Stimulated activated CD8-positive, alpha-beta memory T cell treated with anti-CD3 and anti-CD28 coated beads, Interleukin-4, amount 100 ng/mL, for 4 hours (primary cell): ENCODE results near the gene BLOC1S1.
"Not testable (repeated sequence)": the region's sequence is repeated elsewhere in the genome, so short reads cannot be mapped to it uniquely, and the experiment has no call there.

Experiments
- DNase-seq, 2 donors: peaks; one replicate each; pipeline ENCODE4 v3.0.0-alpha.2; 2020; ENCODE audit warnings: low read depth in 2 of 2, low spot score in 1 of 2

The BLOC1S1 gene

DNA sequence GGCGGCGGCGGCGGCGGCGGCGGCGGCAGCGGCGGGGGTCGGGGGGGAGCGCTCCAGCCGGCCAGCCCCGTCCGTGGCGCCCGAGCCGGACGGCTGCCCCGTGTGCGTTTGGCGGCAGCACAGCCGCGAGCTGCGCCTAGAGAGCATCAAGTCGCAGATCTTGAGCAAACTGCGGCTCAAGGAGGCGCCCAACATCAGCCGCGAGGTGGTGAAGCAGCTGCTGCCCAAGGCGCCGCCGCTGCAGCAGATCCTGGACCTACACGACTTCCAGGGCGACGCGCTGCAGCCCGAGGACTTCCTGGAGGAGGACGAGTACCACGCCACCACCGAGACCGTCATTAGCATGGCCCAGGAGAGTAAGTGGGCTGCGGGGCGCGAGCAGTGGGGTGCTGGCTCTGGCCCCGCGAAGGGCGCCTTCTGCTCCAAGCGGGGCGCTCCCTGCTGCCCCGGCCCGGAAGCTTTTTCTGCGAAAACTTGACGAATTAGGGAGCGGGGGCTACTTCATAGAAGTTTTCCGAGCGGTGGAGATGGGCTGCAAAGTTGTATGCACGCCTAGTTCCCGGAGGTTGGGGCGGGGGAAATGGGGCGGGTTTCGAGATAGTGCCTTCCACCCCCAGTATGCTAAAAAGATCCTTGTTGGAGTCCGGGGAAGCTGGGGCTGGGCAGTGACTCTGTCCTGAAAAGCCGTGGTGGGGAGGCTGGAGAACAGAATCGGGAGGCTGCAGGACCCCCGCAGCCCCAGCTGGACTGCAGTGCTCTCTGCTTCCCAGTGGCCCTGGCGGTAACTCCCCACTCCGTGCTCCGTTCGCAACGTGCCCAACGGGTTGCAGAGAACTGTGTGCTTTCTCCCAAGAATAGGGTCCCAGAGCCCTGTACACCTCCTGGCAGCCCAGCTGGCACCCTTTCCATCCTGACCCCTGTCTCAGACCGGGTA is 27.8 kb downstream of the BLOC1S1 start:
- DNase-seq: no peak

GRCh38 chr12:55744340-55745030 is 28.6 kb downstream of the BLOC1S1 start:
- no peak for DNase-seq

- no peak for DNase-seq
Measured at GRCh38 chr12:55745361-55746173, 29.7 kb downstream of the BLOC1S1 start.

- DNase-seq: no peak
Measured at GRCh38 chr12:55746174-55746912, 30.5 kb downstream of the BLOC1S1 start.

DNA sequence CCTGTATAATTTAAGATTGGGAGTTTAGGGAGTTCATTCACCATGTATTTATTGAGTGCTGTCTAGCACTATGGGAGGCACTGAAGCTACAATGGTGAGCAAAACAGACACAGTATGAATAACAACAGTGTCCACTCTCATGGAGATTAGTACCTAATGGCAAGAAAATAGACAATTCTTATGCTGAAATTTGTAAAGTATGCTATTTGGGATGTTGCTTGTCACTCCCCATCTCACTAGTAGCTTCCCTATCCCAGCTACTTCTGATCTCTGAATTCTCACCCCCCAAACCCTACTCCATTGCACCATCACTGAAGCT is 31.0 kb downstream of the BLOC1S1 start:
- DNase-seq: no peak

GRCh38 chr12:55748230-55748993 is 32.6 kb downstream of the BLOC1S1 start:
- no peak for DNase-seq

GRCh38 chr12:55755246-55755645 is 39.4 kb downstream of the BLOC1S1 start:
- no peak for DNase-seq

DNA sequence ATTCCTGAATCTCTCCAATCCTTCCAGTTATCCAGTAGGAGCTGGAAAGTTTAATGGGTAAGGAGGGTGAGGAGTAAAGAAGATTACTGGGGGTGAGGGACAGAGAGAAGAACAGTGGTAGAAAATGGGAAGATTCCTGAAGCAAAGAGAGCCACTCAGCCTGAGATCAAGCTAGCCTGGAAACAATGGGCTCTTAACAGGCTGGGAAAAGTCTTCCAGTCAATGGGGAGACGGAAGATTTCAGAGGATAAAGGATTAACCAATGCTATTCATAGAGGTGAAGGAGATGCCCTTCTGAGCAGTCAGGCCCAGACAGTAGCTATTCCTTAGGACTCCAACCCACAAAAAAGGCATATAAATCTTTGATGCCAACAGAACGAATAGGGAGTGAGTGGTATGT is 41.9 kb downstream of the BLOC1S1 start:
- no peak for DNase-seq

GRCh38 chr12:55758575-55758974 is 42.7 kb downstream of the BLOC1S1 start:
- not testable (repeated sequence) for DNase-seq

DNA sequence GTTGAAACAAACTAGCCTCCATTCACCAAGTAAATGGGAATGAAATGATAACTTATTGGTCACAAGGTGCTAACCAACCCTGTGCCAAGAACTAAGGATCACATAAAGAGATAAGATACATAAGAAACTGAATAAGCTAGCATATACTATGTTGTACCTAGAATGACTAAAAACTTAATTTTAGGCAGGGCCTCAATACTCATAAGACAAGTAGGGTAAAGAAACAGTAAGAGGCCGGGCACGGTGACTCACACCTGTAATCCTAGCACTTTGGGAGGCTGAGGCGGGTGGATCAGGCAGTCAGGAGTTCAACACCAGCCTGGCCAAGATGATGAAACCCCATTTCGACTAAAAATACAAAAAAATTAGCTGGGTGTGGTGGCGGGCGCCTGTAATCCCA is 44.8 kb downstream of the BLOC1S1 start:
- no peak for DNase-seq

DNA sequence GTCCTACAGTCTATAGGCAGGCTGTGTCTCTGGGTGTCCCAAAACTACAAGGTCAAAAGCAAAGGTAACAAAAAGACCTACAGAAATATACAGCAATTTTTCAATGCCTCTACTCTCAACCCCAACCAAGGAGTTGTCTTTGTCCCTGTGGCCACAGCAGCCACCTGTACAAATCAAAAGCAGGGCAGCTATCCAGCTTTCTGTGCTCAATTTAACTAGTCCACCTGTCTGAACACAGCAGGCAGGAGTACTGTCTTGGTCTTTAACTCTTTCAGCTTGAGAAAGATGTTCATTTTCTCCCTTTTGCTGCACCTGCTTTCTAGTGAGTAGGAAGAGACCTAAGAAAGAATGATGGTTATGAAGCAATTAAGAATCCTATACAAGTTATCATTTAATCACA is 46.8 kb downstream of the BLOC1S1 start:
- no peak for DNase-seq

GRCh38 chr12:55765736-55766290 is 50.0 kb downstream of the BLOC1S1 start:
- no peak for DNase-seq

GRCh38 chr12:55767156-55767555 is 51.3 kb downstream of the BLOC1S1 start:
- DNase-seq: no peak
